ENCODE data around the gene DENND6A. TPM values are rescaled to one million over a fixed set of nuclear protein-coding genes. Genes with fewer than 3 reads are reported as not detected.

Gene DENND6A
- total and polyA plus RNA-seq, 2 of the 13 experiments (the other 11 are each of a cell fraction or from before 2014, with no cell fraction given): 9.4 to 11.1 TPM

- TF ChIP-seq TEF (CRISPR knock-in tag; IDR thresholded peaks at IDR 0.05): no peak
- no peak for TF ChIP-seq PBX3 (CRISPR knock-in tag; IDR thresholded peaks at IDR 0.05; ENCODE audit: borderline replicate concordance)
- peak; percentile 97 for TF ChIP-seq ELF1 (CRISPR knock-in tag; IDR thresholded peaks at IDR 0.05)
- peak; percentile 77 for TF ChIP-seq ZFX (CRISPR knock-in tag; IDR thresholded peaks at IDR 0.05; ENCODE audit: low read depth)
- TF ChIP-seq ZNF562 (CRISPR knock-in tag; IDR thresholded peaks at IDR 0.05; ENCODE audit: borderline replicate concordance): no peak
- no peak for TF ChIP-seq NR2F1 (CRISPR knock-in tag; IDR thresholded peaks at IDR 0.05)
- TF ChIP-seq, protein P1, sequence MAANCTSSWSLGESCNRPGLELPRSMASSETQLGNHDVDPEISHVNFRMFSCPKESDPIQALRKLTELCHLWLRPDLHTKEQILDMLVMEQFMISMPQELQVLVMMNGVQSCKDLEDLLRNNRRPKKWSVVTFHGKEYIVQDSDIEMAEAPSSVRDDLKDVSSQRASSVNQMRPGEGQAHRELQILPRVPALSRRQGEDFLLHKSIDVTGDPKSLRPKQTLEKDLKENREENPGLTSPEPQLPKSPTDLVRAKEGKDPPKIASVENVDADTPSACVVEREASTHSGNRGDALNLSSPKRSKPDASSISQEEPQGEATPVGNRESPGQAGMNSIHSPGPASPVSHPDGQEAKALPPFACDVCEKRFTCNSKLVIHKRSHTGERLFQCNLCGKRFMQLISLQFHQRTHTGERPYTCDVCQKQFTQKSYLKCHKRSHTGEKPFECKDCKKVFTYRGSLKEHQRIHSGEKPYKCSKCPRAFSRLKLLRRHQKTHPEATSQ (CRISPR knock-in tag; IDR thresholded peaks at IDR 0.05; ENCODE audit: borderline replicate concordance): no peak
- no peak for TF ChIP-seq ZNF629 (CRISPR knock-in tag; conservative IDR thresholded peaks at IDR 0.05)
- no peak; the same call in none of the 2 replicates for TF ChIP-seq NKX3-1 (CRISPR knock-in tag; IDR thresholded peaks at IDR 0.05)
- no peak for TF ChIP-seq STAG1 (CRISPR knock-in tag; IDR thresholded peaks at IDR 0.05)
- TF ChIP-seq ZNF350 (CRISPR knock-in tag; IDR thresholded peaks at IDR 0.05; ENCODE audit: borderline replicate concordance, low read depth): peak; percentile 74
- no peak for TF ChIP-seq FLYWCH1 (CRISPR knock-in tag; IDR thresholded peaks at IDR 0.05)
- peak; percentile 29; the same call in 1 of the 2 replicates for TF ChIP-seq RAD21 (CRISPR knock-in tag; IDR thresholded peaks at IDR 0.05)
- TF ChIP-seq SMARCC2 (IDR thresholded peaks at IDR 0.05): no peak
- no peak for TF ChIP-seq GLMP (CRISPR knock-in tag; IDR thresholded peaks at IDR 0.05; ENCODE audit: borderline replicate concordance)
- TF ChIP-seq ZNF572 (CRISPR knock-in tag; IDR thresholded peaks at IDR 0.05): peak; percentile 59; the same call in 1 of the 2 replicates
- TF ChIP-seq CCDC6 (CRISPR knock-in tag; IDR thresholded peaks at IDR 0.05): 0 out of 2 replicates have a peak, but pooled peaks have one; percentile 6
- TF ChIP-seq IRF2 (CRISPR knock-in tag; IDR thresholded peaks at IDR 0.05): peak; percentile 79
- TF ChIP-seq ZNF556 (CRISPR knock-in tag; IDR thresholded peaks at IDR 0.05; ENCODE audit: borderline replicate concordance): no peak
Observed at GRCh38 chr3:57597127-57597923, 95.6 kb downstream of the DENND6A start, which contains the start of gene ARF4 (continued).
